Right hindlimb (tissue), 1 donor: ENCODE data around the gene MGAT4A.

ENCODE experiments used
- DNase-seq: peaks from one replicate; pipeline ENCODE4 v3.0.0-alpha.2; 2018

The MGAT4A gene

DNA sequence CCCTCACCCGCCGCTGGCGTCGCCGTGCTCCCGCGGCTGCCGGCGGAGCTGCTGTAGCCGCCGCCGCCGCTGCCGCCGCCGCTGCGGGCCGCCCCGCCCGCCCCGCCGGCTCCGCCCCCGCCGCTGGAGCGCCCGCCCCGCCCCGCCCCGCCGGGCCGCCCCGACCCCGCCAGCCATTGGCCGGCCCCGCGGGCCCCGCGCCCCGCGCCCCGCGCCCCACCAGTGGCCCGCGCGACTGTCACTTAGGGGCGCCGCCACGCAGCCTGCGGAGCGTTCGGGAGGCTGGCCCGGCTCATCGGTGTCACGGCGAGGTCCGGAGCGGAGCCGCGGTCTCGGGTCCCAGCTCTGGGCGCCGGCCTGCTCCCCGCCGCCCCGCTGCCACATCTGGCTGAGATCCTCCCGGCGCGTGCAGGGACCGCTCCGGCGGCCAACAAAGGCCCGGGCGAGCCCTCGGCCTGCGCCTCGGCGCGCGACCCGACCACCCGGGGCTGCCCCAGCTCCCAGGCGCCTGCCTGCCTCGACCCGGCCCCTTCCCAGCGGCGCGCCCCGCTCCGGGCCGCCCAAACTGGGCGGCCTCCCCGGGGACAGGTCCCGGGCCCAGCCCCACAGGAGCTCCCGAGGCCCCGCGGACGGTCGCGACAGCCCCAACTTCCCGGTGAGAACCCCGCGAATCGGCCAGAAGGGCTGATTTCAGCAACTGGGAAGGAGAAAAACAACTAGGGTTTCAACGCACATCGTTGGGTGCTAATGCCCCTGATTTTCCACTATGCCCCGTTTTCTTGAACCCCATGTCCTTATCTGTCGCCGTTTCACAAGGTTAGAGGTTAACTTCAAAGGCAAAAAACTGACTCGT, at the start of gene MGAT4A:
Gene MGAT4A, minus strand, starts transcription at position 92 of the 853 bp plus-strand sequence. CDS start 4,800 bp downstream, outside the sequence.
- DNase-seq, result peak; percentile 80

DNA sequence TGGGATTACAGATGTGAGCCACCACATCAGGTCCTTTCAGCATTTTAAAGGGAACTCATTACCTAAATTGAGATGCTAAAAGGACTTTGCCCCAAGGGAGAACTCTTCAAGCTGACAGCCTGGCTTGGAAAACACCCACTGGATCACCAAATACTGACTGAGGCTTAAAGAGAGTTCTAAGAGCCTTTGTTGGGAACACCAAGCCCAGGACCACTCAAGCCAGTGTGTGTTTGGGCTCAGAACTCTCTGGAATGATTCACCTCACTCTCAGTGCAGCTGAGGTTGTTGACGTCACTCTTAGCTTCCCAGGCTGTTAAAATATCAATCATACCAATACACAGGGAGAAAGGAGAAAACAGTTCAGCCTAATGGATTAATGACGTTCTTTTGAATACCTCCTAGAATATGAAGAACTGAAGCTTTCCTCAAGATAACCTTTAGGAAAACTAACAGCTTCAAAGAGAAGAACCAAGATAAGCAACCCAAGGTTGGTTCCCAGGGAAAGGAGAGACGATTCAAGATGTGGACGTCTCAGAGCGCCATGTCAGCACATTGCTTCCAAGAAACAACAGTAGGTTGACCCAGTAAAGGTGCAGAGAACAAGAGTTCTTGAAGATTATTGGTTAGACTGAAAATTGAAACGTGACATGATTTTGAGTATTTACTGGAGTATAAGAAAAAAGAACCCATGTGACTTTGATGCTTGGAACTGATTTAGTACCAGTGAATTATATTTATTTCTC, 48.0 kb upstream of the MGAT4A start:
- no peak for DNase-seq

DNA sequence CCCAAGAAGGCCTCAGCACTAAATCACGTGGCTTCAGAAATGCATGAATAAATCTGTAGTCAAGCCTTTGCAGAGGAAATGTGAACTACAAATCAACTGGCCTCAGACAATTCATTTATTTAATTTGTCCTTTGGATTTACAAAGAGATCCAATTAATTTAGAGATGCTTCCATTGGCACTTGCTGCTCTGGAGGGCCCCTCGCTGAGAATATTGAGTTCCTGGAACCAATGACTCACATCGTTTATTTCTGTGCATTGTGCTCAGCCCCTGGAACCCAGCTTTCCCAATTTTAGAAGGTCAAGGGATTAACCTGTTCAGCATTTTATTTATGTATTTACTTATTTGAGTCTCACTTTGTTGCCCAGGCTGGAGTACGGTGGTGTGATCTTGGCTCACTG, 47.2 kb upstream of the MGAT4A start:
- no peak for DNase-seq

DNA sequence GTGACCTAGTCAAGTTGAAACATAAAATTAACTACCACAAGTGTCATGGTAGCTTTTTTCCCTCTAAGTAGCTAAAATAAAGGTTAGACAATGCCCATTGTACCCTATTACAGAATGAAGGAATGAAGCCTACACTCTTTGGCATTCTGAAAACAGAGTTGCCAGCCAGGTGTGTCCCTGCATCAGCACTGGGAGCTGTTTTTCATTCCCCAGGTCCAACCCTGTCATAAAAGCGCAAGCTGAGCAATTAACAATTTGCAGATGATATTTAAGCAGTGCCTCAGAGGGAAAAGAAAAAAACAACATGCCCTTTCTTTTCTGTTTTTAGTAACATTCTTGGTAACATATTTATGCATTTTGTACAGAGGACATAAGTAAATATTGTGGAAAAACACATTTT, 46.8 kb upstream of the MGAT4A start:
- DNase-seq, result no peak

DNA sequence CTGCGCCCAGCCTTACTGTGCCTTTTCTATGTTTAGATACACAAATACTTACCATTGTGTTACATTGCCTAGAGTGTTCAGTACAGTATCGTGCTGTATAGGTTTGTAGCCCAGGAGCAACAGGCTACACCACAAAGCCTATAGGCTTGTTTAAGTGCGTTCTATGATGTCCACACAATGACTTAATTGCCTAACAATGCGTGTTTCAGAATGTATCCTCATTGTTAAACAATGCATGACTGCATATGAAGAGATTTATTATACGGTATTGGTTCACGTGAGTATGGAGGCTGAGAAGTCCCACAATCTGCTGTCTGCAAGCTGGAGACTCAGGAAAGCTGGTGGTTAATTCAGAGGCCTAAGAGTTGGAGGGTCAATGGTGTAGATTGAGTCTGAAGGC, 46.1 kb upstream of the MGAT4A start:
- DNase-seq, result no peak

DNA sequence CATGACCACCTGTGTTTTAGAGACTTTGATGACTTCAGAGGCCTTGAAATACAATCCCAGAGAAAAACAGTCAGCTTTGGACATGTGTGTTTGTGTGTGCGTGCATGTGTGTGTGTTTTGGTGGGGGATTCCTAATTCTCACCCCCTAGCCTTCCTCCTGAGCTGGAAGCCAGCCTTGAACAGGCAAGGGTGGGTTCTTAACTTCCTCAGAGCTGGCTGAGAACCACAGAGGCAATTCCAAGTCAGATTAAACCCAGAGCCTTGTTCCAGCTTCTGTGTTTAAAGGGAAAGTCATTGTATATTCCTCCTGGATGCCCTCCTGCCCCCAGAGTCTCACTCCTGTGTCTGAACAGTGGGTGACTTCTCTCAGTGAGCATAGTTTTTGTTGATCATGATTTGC, 45.2 kb upstream of the MGAT4A start:
- no peak for DNase-seq

DNA sequence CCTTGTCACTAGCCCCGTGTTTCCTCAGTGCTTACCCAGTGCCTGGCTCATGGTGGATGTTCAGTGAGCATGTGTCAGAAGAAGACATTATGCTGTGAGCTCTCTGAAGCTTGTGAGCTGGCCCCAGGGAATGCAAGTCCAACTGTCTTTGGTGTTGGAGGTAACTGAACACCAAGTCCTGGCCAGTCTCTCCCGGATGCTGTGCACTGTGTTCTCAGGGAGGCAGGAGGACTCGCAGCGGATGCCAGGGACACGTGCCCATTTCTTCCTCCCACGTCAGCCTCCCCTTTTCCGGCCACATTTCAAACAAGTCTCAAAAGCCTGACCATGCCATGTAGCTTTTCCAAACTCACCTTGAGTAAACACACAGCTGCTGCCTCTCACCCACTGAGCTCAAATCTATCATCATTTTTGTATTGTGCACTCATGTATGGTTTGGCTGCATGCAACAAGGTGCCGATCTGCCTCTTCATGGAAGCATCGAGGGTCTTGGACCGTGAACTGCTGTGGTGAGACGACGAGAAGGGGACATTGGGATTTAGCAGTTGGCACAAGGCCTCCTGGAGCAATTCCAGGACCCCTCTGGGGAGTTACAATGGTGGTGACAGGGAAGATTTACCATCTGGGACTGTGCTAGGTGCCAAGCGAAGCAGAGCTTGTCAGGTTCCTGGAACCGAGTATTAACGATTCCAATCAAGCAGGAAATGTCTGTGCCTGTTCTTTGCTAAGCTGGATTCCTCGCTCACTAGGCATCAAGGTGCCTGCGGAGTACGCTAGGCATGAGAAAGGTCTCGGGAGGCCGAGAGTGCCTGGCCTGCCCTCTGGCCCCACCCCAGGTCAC, 44.4 kb upstream of the MGAT4A start:
- DNase-seq, result peak; percentile 49

DNA sequence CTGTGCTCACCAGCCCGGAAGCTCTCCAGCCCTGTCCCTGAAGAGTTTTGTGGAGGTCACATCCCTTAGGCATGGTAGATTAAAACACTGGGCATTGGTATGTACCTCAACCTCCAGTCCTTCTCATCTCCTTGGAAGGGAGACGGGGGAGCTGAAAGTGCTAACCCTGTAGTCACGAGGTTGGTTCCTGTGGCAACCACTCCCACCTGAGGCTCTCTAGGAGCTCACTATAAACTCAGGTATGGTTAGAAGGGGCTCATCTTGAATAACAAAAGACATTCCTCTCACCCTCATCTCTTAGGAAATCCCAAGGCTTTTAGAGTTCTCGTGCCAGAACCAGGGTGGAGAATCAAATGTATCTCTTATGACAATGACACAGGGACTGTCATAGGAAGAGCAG, 43.0 kb upstream of the MGAT4A start:
- DNase-seq, result no peak

DNA sequence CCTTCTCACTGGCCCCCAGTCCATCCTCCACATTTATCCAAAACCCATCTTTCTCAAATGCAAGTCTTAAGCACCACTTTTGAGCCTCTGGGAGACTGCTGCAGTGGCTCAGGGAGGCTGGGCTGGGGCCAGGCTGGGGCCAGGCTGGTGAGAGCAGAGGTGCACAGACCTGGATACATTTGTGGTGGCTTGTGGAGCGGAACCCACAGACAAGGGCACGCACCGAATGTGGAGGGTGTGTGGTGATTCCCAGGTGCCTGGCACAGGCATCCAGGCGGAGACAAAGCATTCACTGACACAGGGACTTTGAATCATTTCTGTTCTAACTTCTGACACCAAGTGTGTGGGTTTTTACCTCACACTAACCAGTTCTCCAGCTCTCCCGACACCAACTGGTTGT, 42.2 kb upstream of the MGAT4A start:
- no peak for DNase-seq

DNA sequence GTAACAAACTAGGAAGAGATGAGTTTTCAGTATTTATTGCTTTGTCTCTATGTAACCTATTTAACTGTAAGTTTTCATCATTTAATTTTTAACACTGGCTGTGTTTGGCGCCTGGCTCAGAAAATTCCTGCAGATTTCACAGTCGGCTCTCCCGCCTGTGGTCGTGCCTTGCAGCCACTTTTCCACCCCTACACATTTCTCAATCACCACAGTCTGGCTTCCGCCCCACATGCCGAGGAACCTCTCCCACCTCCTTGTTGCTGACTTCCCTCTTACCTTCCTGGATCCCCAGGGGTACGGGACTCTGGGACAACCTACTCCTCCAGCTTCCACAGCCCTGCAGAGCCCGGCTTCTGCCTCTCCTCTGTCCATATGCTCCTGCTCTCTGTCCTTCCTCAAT, 41.6 kb upstream of the MGAT4A start:
- DNase-seq, result no peak

DNA sequence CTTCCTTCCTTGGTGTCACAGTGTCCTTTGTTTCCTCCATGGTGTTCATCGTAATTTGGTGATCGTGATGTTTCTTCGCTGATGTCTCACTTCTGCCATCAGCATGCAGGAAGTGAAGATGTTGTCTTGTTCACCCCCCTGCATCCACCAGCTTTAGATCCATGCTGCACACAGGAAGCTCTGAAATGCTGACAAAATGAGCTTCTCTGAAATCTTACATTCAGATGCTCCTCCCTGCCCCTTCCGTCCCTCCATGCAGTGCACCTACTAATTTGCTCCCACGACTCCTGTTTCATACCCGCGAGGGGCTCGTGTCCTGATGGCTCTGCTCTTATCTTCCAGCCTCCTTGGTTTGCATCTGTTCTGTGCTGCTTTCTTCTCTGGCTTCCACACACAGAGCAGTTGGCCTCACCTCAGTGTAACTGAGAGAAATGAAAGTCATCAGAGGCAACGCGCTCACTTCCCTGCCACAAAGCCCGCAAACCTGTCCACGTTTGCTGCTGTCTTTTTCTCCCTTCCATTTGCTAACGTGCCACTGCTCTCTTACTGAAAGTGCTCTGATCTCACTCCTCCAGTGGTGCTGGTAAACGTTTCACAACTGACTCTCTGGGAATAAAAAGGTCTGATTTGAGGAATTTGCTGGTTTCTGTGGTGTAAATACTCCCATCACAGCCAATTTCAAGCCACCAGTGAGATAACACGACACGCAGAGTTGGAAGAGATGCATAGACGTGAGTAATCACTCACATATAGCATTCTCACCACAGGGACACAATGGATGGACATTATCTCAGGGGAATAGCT, 41.0 kb upstream of the MGAT4A start:
- DNase-seq, result no peak

DNA sequence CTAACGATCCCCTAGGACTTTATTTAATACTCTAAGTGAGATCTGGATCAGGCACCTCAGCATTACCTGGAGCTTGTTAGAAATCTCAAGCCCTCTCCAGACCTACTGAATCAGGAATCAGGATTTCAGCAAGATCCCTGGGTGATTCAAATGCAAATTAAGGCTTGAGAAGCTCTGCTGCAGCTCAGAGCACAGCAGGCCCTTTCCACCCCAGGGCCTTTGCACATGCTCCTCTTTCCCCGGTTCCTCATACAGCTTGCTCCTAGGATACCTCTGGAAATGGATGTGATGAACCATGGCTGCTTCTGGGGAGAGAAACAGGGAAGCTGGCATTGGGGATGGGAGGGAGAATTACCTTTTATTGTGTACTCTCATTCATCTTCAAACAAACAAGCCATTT, 40.3 kb upstream of the MGAT4A start:
- no peak for DNase-seq

DNA sequence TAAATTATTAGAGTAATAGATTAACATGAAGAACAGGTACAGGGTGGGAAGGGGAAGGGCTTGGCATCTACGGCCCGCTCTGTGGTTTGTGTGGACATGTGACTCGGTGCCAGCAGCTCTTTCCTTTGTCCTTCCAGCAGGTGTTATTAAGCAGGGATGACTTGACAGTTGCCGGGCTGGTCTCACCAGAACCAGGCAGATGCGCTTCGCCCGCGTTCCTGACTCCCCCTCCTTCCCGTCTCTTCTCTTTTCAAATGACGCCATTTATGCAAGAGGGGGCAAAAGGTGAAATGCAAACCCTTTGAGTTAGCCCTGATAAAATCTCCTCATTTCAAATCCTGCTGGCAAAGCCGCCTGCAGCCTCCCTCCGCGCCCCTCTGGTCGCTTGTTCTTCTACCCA, 38.9 kb upstream of the MGAT4A start:
- DNase-seq, result no peak

DNA sequence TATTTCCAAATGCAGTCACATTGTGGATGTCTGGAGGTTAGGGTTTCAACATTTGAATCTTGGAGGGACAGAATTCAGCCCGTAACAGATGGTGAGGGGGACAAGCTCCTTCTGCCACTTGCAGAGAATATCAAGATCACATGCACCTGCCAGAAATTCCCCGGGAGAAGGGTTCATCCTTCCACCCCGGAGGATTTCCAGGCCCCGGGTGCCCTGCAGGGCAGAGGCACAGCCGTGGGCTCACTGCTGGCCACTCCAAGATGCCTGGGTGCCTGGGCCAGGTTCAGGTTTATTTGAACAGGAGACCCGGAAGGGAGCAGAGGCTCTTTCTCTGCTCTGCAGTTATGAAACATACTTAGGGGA, 38.2 kb upstream of the MGAT4A start:
- no peak for DNase-seq

DNA sequence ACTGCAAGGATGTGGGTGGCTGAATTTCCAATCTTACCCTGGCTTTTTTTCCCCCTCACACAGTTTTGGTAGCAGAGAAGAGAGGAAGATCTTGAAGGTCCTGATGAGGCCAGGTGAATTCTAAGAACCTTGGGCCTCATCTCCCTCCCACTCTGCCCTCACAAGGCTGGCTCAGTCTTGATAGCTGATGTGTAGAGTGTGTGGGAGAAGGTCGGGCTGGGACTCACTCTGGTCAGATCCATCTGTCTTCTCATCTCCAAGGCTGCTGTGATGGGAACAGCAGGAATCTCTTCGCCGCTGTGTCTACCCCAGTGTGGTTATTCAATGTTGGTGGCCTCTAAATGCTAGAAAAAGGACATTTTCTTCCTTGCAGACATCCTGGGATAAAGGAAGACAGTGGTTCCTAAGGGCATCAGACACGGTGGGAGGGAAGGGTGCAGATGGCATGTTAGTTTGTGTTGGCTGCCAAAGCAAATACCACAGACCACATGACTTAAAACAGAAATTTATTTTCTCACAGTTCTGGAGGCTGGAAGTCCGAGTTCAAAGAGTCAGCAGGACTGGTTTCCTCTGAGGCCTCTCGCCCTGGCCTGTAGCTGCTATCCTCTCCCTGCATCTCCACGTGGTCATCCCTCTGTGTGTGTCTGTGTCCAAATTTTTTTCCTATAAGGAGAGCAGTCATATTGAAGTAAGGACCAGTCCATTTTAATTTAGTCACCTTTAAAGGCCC, 37.6 kb upstream of the MGAT4A start:
- no peak for DNase-seq

DNA sequence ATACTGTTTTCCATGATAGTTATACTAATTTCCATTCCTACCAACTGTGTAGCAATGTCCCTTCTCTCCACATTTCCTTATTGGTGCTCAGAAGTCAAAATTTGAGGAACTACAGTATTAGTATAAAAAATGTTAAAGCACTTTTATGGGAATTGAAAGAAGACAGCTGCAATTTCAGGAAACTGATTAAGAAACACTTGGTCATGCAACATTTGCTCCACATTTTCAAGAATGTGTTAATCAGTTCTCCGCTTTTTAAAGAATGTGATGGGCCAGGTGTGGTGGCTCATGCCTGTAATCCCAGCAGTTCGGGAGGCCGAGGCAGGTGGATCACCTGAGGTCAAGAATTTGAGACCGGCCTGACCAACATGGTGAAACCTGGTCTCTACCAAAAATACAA, 33.6 kb upstream of the MGAT4A start:
- DNase-seq, result no peak

DNA sequence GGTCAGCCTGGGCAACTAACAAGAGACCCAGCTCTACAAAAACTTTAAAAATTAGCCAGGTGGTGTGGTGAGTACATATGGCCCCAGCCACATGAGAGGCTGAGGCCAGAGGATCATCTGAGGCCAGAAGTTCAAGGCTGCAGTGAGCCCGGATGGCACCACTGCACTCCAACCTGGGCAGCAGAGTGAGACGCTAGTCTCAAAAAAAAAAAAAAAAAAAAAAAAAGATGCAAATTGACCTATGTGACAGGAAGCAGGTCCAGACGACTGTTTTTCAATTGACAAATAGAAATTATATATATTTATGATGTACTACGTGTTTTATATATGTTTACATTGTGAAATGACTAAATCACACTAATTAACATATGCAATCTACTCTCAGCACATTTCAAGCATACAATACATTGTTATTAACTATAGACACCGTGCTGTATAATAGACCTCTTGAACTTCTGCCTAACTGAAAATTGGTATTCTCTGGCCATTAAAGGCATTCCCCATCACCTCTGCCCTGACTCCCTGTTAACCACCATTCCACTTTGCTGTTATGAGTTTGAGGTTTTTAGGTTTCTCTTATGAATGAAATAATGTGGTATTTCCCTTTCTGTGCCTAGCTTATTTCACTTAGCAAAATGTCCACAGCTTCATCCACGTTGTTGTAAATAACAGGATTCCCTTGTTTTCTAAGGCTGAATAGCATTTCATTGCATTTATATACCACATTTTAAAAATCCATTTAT, 32.4 kb upstream of the MGAT4A start:
- no peak for DNase-seq

DNA sequence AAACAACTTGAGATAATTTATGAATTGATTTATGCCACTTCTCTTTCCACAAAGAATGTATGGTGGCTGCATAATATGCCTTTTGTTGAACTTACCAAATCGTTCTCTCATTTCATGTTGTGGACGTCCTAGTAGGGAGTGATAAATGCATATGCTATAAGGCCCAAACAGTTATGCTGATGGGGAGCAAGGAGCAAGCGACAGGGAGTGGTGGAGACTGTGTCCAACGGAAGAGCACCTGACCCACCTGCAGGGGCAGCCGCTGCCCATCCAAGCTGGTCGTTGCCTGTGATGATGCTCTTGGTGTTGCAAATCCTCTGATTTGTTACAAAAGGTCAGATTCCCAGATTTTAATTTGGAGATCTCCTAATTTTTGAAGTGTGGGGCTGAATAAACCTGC, 31.0 kb upstream of the MGAT4A start:
- DNase-seq, result no peak

DNA sequence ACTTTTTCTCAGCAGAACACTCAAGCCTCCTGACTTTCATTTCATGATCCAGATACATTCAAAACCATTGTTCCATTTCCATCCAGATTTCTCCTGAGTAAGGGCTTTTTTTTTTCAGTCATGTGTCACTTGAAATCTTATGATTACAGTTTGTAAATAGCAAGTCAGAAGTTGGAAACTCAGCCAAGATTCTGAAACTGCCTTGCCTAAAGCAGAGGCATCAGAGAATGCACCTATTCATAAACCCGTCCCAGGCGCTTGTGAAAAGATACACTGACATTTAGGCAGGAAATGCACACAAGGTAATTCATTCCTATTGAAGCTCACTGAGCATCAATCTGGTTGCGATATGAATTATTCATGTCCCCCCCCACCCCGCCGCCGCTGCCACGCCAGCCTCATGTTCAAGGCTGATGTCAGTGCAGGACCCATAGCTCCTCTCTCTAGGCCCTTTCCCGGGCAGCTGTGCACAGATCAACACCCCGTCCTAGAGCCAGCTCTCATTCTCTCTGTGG, 30.4 kb upstream of the MGAT4A start:
- DNase-seq, result no peak

DNA sequence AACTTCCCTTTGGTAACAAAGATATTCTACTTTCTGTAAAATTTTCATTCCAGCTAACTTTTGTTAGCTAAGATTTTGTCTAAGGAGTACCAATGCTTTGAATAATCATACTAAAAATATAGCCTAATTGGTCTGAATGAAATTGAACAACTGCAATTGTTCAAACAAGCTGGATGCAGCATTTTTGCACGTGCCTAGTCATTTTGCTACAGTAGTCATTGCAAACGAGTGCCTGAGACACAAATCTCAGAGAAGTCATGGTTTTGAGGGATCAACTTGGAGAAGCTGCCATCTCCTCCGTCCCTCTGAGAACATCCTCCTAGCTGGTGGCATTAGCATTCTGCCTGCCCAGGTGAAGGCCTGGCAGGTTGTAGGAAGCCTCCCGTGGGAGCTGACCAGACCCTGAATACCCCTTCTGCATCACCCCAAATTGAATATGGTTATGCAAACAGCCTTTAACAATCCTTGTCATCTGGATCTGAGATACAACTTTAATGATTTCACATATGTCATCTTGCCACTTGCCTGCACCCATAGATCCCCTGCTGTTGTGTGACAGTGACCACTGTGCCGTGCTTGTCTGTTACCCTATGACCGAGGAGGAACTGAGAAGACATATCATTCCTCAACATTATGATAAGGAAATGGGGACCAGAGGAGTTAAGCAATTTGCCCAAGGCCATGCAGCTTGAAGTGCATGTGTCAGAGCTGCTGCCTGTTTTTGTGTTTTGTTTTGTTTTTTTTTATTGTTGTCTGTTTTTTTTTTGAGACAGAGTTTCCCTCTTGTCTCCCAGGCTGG, 29.1 kb upstream of the MGAT4A start:
- DNase-seq, result no peak
